Stimulated activated CD8-positive, alpha-beta memory T cell treated with anti-CD3 and anti-CD28 coated beads, Interleukin-7, amount 100 ng/mL, for 1 hour (primary cell): ENCODE data around the gene GPATCH8.
"Not testable (repeated sequence)": the region's sequence is repeated elsewhere in the genome, so short reads cannot be mapped to it uniquely, and the experiment has no call there.

Source experiments
- DNase-seq, 2 donors: peaks; one replicate each; pipeline ENCODE4 v3.0.0-alpha.2; 2020; ENCODE audit warnings: low read depth in 2 of 2

Gene GPATCH8

DNA sequence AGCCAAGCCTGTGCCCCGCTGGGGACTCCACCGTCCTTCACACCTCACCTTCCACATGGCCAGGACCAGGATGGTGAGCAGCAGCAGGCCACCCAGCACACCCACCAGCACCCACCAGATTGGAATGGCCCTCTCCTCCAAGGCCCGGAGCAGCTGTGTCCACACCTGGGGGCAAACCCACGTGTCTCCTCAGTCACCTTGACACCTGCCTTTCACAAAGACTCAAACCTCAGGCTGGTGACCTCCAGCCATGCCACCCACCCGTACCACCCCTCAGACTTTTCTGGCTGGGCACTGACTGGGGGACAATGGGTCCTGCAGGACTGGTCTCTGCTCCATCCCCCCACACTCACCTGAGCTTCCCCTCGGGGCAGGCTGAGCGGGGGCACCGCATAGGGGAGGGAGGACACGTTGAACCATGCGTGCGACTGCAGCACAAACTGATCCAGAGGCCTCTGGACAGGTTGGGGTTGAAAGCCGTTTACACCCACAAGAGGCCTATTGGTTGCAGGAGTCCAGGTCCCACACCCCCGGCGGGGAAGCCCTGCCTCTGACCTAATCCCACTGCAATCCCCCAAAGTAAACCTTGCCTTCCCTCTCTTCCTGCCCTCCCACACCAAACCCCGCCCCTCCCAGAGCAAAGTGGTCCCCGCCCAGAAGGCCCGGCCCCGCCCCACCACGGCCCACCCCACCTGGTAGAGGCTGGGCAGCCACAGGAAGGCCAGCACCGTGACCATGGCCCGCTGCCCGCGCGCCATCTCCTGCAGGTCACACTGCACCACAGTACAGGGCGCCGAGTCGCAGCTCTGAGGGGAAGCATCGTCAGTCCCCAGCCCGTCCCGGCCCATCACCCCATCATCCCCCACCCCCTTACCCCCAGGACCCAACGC lies 128.7 kb downstream of the GPATCH8 start:
- no peak for DNase-seq

DNA sequence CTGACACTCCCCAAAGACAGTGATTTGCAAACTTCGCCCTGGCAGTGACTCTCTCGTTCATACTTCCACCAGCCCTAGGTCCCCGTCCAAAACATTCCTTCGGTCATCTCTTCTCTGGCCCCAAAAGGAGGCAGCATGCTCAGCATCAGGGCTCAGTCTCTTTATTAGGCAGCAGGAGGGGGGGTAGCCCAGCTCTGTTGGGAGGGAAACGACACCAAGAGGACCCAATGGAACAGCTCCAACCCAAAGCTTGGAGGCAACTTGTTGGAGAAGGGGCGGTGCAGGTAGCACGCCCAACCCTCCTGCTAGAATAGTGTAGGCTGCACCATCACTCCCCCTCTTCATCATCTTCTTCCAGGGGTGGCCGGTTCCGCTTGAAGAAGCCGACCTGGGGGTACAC lies 131.2 kb downstream of the GPATCH8 start:
- DNase-seq, result no peak

DNA sequence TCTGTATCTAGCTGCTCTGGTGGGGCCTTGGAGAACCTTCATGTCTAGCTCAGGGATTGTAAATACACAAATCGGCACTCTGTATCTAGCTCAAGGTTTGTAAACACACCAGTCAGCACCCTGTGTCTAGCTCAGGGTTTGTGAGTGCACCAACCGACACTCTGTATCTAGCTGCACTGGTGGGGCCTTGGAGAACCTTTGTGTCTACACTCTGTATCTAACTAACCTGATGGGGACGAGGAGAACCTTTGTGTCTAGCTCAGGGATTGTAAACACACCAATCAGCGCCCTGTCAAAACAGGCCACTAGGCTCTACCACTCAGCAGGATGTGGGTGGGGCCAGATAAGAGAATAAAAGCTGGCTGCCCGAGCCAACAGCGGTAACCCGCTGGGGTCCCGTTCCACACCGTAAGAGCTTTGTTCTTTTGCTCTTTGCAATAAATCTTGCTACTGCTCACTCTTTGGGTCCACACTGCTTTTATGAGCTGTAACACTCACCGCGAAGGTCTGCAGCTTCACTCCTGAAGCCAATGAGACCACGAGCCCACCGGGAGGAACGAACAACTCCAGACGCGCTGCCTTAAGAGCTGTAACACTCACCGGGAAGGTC lies 133.7 kb downstream of the GPATCH8 start:
- not testable (repeated sequence) for DNase-seq

DNA sequence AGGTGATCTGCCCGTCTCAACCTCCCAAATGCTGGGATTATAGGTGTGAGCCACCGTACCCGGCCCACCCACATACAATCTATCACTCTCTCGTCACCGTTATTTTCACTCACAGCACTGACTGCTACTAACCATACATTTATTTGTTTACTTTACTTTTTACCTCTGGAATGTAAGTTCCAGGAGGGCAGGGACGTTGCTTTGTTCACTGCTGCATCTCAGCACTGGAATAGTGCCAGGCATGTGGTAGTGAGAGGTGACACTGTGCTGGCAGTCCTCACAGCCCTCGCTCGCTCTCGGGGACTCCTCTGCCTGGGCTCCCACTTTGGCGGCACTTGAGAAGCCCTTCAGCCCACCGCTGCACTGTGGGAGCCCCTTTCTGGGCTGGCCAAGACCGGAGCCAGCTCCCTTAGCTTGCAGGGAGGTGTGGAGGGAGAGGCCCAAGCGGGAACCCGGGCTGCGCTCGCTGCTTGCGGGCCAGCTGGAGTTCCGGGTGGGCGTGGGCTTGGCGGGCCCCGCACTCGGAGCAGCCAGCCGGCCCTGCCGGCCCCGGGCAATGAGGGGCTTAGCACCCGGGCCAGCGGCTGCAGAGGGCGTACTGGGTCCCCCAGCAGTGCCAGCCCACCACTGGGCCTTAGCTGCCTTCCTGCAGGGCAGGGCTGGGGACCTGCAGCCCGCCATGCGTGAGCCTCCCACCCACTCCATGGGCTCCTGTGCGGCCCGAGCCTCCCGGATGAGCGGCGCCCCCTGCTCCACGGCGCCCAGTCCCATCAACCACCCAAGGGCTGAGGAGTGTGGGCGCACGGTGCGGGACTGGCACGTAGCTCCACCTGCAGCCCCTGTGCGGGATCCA lies 134.6 kb downstream of the GPATCH8 start:
- DNase-seq, result not testable (repeated sequence)

DNA sequence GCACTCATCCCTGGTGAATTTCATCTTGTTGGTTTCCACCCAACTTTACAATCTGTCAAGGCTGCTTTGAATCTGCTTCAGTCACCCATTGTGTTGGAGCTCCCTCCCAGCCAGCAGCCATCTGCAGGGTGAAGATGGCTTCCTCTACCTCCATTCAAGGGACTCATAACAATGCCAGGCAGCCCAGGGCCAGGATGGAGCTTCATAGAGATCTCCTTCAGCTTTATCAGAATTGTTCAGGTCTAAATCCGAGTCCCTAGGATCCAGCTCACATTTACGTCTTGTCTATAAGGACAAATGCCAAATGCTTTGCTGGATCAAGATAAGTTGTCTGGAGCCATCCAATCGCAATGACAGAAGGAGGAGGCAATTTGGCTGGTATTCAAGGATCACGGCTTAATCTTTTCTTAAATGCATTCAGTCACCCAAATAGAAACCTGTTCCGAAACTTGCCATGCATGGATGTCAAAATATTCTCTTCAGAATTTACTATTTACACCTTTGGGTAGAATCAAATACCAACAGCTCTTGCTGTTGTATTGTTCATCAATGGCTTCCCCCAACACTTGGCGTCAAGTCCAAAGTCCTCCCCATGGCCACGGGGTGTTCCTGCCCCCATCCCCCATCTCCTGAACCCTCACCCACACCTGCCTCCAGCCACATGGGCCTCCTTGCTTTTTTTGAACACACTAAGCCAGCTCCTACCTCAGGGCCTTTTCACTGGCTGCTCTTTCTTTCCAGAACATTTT lies 135.8 kb downstream of the GPATCH8 start:
- no peak for DNase-seq

DNA sequence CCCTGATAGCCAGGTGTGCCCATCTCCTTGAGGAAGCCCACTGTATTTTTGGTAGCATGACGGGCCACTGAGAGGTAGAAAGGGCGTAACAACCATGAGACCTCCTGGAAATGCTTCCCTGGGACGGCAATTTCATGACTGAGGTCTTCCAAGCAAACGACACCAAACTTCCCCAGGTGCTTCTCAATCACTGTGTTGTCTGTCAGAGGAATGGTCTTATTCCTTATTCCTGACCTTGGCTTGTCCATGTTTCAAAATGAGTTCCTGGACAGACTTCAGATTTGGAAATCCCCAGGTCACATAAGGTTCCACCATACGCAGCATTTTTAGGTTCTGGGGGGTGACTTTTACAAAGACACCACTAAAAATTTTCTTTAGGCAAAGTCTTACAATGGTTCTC lies 138.2 kb downstream of the GPATCH8 start:
- DNase-seq, result not testable (repeated sequence)

DNA sequence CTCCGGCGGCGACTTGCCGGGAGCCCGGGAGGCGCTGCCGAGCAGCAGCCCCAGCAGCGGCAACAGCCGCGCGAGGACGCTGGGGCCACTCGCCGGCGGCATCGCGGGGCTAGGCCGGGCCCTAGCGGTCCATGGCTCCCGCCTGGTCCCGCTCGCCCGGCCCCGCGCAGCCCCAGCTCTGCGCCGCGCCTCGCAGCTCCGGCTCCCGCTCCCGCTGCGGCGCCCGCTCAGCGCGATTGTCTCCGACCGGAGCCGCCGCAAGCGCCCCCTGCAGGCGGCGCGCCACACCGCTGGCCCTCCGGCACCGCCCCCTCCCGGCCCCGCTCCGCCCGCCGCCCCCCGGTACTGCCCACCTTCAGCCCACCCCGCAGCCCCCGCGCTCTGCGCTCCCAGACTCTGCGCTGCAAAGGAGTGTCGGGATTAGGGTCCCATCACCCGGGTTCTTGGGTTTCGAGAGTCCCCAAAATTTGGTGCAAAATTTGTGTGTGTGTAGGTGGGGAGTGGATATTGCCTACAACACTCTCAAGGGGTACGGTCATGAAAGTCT lies 139.5 kb downstream of the GPATCH8 start, which contains the start of gene FAM171A2:
Gene FAM171A2 (minus strand): TSS at position 241 of the 547 bp plus-strand sequence. CDS start 139 bp downstream, at position 102.
- DNase-seq, result peak; percentile 27 to 37

DNA sequence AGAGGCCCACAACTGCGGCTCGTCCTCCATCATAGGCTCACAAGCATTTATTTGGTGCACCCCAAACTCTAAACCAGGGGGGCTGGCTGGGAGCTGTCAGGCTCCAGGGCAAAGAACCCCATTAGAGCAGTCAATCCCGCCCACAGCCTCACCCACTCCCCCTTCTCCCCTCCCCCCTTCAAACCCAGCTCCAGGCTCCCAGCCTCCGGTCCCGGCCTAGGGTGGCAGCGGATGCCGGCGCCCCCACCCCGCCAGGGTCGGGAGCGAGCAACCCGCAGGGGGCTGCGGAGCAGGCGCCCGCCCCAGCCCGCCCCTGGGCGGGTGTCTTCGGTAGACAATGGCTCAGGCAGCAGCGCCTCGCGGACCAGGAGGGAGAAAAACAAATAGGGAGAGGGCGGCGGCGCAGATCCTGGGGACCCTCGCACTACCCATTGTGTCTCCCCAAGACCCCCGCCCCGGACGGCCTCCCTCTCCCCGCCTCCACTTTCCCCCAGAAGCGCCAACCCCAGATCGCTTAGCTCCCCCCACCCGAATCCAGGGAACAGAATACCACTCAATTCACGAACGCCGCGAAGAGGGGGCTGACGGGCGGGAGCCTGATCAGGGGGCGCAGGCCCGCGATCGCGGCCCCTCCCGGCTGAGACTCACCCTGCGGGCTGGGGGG lies 140.1 kb downstream of the GPATCH8 start:
- no peak for DNase-seq

DNA sequence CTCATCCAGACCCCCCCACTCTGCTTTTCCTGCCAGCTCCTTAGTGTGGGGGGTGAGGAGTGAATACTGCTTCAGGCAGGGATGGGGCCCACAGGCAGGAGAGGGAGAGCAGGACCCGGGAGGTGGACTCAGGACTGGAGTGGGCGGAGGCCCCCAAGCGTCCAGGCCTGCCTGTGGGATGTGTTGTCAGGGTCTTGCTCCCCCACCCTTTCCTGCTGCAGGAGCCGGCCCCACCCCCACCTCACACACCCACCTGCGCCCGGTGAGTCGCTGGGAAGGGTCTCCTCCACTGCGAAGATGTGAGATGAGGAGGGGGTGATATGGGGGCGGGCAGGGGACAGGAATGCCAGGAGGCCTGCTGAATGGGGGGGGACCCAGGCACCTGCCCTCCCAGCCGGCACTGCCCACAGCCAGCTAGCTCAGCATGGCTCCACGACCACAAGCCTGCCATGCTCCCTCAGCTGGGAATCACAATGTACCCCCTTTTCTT lies 140.7 kb downstream of the GPATCH8 start:
- DNase-seq, result no peak

DNA sequence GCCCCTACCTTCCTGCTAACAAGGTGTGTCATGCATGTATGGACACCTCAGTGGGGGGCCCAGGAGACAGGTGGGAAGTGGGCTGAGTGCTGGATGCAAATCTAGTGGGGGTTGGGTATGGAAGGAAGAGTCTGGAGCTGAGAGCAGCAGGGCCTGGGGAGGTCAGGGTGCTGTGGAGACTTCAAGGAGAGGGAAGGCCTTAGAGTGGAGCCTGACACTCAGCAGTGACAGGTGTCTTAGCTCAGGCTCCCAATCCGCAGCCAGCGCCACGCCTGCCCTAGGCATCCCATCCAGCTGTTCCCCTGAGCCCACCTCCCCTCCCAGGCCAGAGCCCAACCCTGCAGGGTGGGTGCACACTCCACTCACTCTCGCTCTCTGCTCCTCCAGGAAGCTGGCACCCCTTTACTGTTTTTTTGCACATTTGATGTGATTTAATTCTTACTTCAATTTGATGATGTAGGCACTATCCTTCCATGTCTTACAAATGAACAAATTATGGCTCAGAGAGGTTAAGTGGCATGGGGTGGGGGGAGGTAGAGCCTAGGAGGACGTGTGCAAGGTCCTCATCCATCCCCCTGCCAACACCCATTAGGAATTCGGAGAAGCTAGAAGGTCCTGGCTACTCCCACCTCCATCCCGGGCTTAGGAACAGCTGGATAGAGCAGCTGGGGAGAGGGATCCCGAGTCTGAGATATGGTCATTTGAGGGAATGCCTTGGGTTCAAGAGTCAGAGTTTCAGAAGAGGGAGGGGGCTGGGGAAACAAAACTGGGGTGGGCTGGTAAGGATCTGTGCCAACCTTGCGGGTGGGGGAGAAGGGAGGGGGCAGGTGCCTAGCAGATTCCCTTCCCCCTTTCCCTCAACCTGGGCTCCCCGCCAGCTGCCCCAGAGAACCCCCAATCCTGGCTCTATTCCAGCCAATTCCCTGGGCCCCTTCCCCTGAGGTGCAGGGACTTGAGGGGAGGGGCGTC lies 141.6 kb downstream of the GPATCH8 start:
- DNase-seq, result no peak

DNA sequence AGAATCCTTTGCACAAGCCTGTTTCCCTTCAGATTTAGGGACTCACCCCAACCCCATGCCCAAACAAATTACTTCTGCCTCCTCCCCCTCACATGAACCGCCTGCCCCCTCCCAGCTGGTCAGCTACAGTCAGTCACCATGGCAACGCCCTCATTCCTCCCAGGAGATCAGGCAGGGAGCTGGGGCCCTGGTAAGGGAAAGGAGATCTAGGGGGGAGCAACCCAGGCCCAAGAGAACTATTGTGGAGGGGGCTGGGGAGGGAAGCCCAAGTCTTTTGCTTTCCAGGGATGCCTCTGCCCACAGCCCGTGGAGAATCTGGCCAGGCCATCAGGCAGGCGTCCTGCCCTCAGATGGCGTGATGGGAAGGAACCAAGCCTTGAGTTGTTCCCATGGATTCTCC lies 142.4 kb downstream of the GPATCH8 start:
- DNase-seq, result no peak

DNA sequence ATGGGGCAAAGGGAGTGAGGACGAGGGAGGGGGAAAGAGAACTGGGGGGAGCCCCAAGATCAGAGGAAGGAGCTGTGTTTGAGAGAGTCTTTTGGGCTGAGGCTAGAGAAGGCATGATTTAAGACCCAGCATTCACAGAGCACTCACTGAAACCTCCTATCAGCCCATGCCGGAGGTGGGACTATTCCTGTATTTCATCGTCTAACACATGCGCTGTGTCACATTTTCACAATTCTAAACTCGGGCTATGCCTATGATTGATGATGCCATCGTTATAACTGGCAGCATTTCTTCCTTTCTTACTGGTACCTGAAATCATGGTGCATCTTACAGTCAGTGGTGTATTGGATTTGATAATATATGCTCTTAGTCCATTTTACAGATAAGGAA lies 143.1 kb downstream of the GPATCH8 start:
- no peak for DNase-seq

DNA sequence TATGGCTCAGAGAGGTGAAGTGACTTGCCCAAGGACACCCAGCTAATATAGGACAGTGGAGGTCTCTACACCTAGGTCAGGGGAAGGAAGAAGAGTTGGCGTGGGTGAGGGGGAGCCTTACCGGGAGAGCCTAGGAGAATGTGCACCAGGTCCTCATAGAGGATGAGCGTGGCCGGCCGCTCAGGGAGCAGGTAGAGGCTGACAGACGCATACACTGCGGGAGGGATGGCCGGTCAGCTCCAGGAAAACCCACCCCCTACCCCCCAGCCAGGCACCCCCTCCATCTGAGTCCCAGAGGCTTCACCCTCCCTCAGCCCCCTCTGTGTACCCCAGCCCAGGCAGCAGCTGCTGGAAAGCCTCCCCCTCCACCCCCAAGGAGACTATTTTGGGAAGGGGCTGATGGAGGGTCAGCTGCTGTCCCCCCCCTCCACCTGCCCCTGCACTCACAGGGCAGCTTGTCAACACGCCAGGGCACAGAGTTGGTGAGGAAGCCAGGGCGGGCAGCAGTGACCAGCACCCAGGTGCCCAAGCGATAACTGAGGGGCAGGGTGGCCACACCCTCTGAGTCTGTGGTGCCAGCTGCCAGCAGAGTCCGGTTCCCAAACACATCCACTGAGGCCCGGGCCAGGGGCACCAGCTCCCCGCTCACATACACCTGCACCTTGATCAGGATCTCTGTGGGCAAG lies 143.6 kb downstream of the GPATCH8 start:
- DNase-seq, result no peak

DNA sequence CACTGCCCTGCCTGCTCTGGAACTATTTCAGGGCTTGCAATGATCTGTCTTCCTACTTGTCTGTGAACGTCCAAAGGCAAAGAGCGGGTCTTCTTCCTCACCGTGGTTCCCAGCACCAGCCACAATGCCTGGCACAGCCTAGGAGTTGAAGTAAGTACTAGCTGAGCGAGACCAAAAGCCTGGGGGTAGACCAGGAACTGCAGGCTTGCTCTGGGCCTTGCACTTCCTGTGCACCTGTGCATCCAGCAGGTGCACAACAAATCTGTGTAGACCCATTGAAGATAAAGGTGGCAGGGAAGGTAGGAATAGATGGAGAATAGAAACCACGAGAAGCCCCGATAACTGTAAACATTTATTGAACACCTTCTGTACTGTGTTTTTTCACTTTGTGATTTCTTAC lies 144.2 kb downstream of the GPATCH8 start:
- no peak for DNase-seq

DNA sequence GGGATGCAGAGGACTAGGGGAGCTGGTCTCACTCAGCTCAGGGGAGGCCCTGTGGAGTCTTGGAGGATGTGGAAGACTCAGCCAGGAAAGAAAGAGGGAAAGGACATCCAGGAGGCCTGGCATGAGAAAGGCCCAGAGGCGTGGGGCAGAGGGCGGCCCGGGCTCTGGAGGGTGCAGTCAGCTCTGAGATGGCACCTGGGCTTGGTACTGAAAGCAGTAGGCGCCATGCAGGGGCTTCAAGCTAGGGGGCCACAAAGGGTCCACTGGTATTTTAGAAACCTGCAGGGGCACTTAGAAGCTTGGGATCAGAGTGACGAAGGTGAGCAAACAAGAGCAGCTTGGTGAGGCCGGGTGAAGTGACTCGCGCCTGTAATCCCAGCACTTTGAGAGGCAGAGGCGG lies 145.1 kb downstream of the GPATCH8 start:
- DNase-seq, result no peak

DNA sequence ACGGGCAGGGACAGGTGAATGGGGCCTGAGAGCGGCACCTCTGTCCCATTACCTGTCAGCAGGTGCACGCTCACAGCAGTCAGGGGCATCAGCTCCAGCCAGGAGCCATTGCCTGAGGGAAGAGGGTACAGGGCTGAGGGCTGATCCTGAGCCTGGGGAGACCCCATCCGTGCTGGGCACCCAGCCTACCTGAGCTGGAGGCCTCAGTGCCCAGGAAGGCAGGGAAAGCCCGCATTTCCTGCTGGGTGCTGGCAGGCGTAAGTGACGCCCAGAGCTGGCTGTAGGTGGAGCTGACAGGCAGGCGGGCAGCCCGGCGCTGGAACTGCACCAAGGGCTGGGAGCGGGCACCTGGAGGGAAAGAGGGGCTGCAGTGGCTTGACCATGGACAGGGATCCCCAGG lies 147.0 kb downstream of the GPATCH8 start:
- no peak for DNase-seq

DNA sequence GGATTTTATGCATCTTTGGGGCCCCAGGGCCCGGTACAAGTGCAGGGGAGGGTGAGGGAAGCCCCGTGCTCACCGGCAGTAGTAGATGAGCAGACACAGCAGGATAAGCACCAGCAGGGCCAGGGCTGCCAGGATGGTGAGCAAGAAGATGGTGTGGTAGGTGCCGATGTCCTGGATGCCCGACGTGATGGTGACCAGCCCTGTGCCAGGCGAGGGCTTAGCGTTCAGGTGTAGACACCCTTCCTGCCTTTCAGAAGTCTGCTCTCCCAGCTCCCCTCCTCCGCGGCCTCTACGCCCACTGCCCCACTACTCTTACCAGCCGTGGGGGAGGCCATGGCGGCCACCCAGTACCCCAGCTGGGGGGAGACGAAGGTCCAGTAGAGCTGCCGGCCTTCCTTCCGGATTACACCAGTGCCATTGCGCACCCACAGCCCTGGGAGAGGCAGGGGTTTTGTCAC lies 147.5 kb downstream of the GPATCH8 start:
- DNase-seq, result no peak
